Measurements from ENCODE around the gene CXCR2.

CXCR2 gene

GRCh38 chr2:218082586-218083351, 43.1 kb upstream of the CXCR2 start:
- TF ChIP-seq TAF1 (IDR thresholded peaks at IDR 0.05; ENCODE audit: borderline replicate concordance, insufficient read depth, low read length) (no peak), SIN3A (IDR thresholded peaks at IDR 0.05; ENCODE audit: borderline replicate concordance, insufficient read depth, low read length) (no peak), POLR2AphosphoS5 (IDR thresholded peaks at IDR 0.05; ENCODE audit: low read depth, low read length) (no peak), FOXP2 (optimal IDR thresholded peaks at IDR 0.05; ENCODE audit: borderline replicate concordance, extremely low read depth, extremely low read length, insufficient read depth) (no peak), REST (IDR thresholded peaks at IDR 0.05; ENCODE audit: insufficient read depth in 1 of 2, low read depth in 2 of 2, low read length in 2 of 2) (no peak)

- TF ChIP-seq FOXP2 (optimal IDR thresholded peaks at IDR 0.05; ENCODE audit: borderline replicate concordance, extremely low read depth, extremely low read length, insufficient read depth) (no peak), REST (IDR thresholded peaks at IDR 0.05; ENCODE audit: insufficient read depth in 1 of 2, low read depth in 2 of 2, low read length in 2 of 2) (no peak), SIN3A (IDR thresholded peaks at IDR 0.05; ENCODE audit: borderline replicate concordance, insufficient read depth, low read length) (no peak), TAF1 (IDR thresholded peaks at IDR 0.05; ENCODE audit: borderline replicate concordance, insufficient read depth, low read length) (no peak), POLR2AphosphoS5 (IDR thresholded peaks at IDR 0.05; ENCODE audit: low read depth, low read length) (no peak)
Measured at GRCh38 chr2:218083352-218083676, 42.5 kb upstream of the CXCR2 start.

GRCh38 chr2:218086478-218086877, 39.4 kb upstream of the CXCR2 start:
- TF ChIP-seq POLR2AphosphoS5 (IDR thresholded peaks at IDR 0.05; ENCODE audit: low read depth, low read length) (no peak), REST (IDR thresholded peaks at IDR 0.05; ENCODE audit: insufficient read depth in 1 of 2, low read depth in 2 of 2, low read length in 2 of 2) (no peak), SIN3A (IDR thresholded peaks at IDR 0.05; ENCODE audit: borderline replicate concordance, insufficient read depth, low read length) (no peak), TAF1 (IDR thresholded peaks at IDR 0.05; ENCODE audit: borderline replicate concordance, insufficient read depth, low read length) (no peak), FOXP2 (optimal IDR thresholded peaks at IDR 0.05; ENCODE audit: borderline replicate concordance, extremely low read depth, extremely low read length, insufficient read depth) (no peak)

- TF ChIP-seq FOXP2 (optimal IDR thresholded peaks at IDR 0.05; ENCODE audit: borderline replicate concordance, extremely low read depth, extremely low read length, insufficient read depth) (no peak), SIN3A (IDR thresholded peaks at IDR 0.05; ENCODE audit: borderline replicate concordance, insufficient read depth, low read length) (no peak), TAF1 (IDR thresholded peaks at IDR 0.05; ENCODE audit: borderline replicate concordance, insufficient read depth, low read length) (no peak), REST (IDR thresholded peaks at IDR 0.05; ENCODE audit: insufficient read depth in 1 of 2, low read depth in 2 of 2, low read length in 2 of 2) (no peak), POLR2AphosphoS5 (IDR thresholded peaks at IDR 0.05; ENCODE audit: low read depth, low read length) (no peak)
Measured at GRCh38 chr2:218089259-218089658, 36.6 kb upstream of the CXCR2 start.

Measured in PFSK-1 (cell line).